ENCODE measurements around the gene CACTIN.

The CACTIN gene

GRCh38 chr19:3610745-3611717 lies 15.6 kb downstream of the CACTIN start:
- DNase-seq (ENCODE audit: low read depth in 3 of 3, low spot score in 1 of 3) = no peak

DNA sequence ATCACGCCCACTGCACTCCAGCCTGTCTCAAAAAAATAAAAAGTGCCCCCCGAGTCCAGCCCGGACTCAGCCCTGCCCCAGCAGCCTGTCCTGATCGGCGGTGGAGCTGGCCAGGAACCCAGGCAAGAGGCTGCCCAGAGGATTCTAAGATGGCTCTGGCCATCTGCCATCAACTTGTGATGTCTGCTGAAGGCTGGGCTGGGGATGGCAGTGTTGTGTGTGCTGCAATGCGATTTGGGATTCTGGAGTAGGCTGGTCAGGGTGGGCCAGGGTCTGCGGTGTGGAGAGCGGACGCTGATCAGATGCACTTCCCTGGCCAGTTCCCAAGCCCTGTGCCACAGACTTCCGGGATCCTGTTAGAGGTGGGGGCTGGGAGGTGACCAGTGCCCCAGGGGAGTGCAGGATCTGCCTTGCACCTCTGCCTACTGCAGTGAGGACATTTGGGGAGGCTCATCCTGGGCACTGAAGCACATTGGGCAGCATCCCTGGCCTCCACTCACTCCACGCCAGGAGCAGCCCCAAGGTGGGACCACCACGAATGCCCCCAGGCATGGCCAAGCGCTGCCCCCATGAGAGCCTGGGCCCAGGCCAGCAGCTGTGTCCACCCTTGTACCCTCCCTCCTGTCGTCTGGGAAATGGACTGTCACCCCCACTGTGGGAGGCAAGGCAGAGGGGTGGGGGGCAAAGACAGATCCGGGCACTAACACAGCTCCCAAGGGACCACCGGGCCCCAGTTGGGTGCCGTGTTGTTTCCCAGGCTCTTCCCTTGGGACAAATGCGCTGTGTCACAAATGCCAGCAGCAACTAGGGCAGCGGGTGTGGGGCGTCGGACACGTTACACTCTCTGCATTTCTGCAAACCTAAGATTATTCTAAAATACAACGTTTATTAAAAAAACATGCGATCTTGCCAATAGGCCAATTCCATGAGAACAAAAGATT lies 16.5 kb downstream of the CACTIN start:
- no peak for DNase-seq (ENCODE audit: low read depth in 3 of 3, low spot score in 1 of 3)

DNA sequence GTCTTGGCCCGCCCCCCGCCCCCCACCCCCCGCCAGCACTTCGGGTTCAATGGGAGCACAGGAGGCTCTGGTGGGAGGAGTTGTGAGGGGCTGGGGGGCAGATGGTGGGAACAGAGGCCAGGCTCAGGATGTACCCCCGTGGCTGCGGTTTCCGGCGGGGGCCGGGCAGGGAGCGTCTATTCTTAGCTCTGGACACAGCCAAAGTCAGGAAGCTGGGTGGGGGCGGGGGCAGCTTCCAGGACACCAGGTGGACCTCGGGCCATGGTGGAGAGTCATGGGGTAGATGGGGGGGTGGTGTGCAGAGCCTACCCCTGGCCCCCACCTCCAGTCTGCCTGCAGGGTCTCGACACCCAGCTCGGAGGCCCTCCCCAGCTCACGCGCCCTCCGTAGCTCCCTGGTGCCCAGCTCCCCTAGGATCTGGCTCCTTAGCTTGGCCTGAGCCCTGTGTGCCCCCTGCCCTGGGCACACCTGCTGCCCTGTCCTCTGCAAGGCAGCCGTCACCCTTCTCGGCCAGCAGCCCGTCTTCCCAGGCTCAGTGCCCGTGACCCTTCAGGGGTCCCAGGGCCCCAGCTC lies 17.8 kb downstream of the CACTIN start:
- DNase-seq (ENCODE audit: low read depth in 3 of 3, low spot score in 1 of 3) = no peak

DNA sequence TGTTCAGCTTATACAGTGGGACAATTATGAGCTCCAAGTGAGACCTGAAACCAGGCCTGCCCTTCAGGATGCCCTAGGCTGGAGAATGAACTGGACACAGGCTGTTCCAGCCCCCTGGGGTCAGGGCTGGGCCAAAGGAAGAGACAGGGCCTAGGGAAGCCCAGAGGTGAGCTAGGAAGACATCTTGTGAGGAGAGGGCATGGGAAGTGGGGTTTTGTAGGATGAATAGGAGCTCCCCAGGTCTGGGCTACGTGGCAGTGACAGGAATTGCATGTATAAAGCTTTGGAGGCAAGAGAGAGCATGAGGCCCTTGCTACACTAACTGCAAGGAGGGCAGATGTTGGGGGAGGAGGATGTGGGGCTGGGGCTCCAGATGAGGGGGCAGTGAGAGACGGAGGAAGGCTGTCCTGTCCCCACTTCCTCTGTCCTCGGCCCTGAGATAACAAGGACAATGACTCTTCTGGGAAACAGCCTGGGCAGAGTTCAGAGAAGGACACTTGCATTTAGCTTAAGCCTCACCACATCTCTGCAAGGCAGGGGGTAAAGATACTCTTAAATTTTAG lies 18.4 kb downstream of the CACTIN start:
- DNase-seq (ENCODE audit: low read depth in 3 of 3, low spot score in 1 of 3) = no peak

DNA sequence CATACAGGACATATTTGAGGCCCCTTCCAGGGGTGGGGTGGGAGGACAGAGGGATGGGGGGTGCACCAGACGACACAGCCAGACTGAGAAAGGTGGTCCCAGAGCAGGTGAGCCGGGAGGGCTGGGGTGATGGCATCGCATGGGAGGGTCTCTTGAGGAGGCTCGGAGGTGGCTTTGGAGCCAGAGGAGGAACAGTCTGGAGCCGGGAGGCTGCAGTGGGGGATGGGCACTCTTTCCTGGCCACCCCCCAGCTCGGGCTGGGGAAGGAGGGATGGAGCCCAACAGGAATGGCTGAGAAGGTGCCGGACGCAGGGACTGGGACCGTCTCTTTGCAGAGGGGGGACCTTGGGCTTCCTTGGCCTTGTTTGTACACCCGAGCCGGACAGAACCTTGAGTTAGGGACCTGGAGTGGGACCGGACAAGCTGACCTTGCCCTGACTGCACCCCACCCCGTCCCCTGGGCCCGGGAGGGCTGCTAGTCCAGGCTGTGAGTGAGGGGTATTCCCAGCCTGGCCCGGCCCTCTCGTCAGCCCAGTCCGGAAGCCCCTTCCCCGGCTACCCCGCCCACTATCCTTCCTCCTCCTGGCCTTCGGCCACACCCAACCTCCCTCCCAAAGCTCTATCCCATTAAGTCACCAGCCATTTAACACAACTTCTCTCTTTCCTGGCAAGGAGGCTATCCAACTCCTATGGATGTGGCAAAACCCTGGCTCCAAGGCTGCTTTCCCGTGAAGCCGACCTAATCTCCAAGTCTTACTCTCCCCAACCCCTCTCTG lies 19.1 kb downstream of the CACTIN start:
- no peak for DNase-seq (ENCODE audit: low read depth in 3 of 3, low spot score in 1 of 3)

DNA sequence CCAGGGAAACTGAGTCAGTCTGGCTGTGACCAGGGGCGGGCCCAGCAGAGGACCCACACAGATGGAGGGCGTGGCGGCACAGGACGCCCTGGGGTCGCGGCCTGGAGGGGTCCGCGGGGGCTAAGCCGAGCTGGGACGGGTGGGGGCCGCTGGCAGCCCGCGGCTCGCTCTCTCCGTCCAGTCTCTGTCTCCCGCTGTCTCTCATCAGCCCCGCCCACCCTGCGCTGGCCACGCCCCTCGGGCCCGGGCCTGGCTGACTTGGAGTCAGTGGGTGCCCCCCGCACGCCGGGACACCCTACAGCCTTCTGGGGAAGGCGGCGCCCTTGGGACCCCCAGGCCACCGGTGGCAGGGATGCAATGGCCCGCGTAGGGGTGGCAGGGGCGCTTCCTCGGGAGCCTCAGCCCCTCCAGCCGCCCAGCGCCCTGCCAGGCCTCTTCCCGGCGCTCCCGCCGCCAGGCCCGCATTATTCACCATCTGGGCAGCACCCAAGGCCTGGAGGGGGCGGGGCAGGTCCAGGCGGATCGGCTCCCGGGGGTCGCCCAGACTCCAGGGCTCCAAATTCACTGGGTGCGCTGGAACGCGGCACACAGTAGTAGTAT lies 19.8 kb downstream of the CACTIN start, which contains the start of gene TBXA2R:
Gene TBXA2R (minus strand): TSS at position 186 of the 600 bp plus-strand sequence. CDS start 6,241 bp downstream, outside the sequence.
- peak in 1 of 3 donors; percentile 51 for DNase-seq (ENCODE audit: low read depth in 3 of 3, low spot score in 1 of 3)

DNA sequence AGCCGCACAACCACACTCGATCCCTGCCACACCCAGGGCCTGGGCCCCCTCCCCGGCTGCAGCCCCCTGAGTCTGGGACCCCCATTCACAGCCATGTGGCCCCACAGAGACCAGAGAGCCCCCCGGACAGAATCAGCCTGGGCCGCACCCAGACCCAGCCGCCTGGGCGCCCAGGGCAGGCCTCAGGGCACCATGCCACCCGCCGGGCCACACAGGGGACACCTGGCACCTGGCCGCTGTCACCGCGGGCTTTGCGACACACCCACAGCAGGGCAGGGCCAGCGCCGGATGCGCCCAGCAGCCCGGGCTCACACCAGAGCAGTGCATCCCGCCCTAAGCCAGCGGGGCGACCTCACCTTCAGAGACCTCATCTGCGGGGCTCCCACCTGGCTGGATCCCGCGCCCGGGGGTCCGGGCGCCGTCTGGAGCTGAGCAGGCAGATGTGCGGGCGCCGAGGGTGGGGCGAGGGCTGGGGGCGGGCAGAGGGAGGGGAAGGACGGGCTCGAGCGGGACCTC lies 20.4 kb downstream of the CACTIN start:
- DNase-seq (ENCODE audit: low read depth in 3 of 3, low spot score in 1 of 3) = no peak

- no peak for DNase-seq (ENCODE audit: low read depth in 3 of 3, low spot score in 1 of 3)
Measured at GRCh38 chr19:3605770-3606169, 20.8 kb downstream of the CACTIN start.

GRCh38 chr19:3605361-3605760 lies 21.2 kb downstream of the CACTIN start:
- no peak for DNase-seq (ENCODE audit: low read depth in 3 of 3, low spot score in 1 of 3)

GRCh38 chr19:3604987-3605343 lies 21.6 kb downstream of the CACTIN start:
- no peak for DNase-seq (ENCODE audit: low read depth in 3 of 3, low spot score in 1 of 3)

- DNase-seq (ENCODE audit: low read depth in 3 of 3, low spot score in 1 of 3) = no peak
Measured at GRCh38 chr19:3604227-3604986, 22.2 kb downstream of the CACTIN start.

DNA sequence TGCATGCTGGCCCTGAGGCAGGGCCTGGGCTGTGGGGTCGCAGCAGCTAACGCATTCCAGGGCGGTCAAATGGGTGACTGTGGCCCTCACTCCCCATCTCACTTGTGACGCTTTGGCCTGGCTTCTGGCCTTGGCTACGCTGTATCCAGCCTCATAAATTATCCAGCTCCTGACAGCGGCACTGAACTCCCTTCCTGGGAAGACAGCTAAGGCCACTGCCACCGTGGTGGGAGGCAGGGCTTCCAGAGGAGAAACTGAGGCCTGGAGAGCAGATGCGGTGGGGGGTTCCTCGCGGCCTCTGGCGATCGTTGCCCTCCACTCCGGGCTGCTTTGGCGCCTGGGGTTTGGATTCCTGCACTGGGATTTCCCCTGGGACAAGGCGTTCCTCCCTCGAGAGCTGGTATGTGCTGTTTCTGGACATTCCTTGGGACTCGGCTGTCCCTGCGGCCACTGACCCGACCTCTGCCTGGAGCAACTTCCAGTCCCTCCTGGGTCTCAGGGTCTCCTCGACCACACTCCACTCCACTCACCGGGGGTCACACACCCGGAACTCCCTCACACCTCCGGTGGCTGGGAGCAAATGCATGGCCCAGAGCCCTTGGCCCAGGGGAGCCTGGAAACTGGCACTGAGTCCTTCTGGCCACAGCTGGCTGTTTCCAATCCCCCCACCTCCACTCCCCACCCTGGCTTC lies 23.3 kb downstream of the CACTIN start:
- DNase-seq (ENCODE audit: low read depth in 3 of 3, low spot score in 1 of 3) = no peak

DNA sequence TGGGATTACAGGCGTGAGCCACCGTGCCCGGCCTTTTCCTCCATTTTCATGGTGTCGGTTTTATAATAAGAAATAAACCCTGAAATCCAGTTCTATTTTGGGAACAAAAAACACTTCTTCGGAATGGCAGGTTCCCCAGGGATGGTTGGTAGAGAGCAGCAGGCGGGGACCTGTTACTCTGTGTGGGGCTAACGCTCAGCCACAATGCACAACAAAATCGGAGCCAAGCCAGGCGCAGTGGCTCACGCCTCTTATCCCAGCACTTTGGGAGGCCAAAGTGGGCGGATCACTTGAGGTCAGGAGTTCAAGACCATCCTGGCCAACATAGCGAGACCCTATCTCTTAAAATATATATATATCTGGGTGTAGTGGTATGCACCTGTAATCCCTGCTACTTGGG lies 25.6 kb downstream of the CACTIN start:
- no peak for DNase-seq (ENCODE audit: low read depth in 3 of 3, low spot score in 1 of 3)

GRCh38 chr19:3599776-3600187 lies 26.8 kb downstream of the CACTIN start:
- DNase-seq (ENCODE audit: low read depth in 3 of 3, low spot score in 1 of 3) = no peak

- DNase-seq (ENCODE audit: low read depth in 3 of 3, low spot score in 1 of 3) = no peak
Measured at GRCh38 chr19:3595521-3596061, 31.0 kb downstream of the CACTIN start.

DNA sequence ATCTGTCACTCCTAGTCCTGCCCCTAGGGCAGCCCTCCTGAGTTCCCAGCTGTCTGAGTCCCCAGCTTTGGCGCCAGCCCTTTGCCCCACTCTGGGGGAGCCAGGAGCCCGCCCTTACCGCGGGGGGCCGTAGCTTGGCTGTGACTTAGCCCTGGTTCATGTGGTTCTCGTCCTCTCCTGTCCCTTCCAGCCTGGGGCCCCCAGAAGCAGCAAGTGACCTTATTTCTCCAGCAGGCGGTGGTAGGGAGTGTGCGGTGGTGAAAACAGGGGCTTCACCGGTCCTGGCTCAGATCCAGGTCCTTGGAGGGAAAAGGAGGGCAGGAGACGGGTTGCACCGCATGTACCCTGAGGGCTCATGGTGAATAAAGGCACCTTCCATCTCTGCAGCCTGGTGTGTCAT lies 33.4 kb downstream of the CACTIN start:
- DNase-seq (ENCODE audit: low read depth in 3 of 3, low spot score in 1 of 3) = no peak

DNA sequence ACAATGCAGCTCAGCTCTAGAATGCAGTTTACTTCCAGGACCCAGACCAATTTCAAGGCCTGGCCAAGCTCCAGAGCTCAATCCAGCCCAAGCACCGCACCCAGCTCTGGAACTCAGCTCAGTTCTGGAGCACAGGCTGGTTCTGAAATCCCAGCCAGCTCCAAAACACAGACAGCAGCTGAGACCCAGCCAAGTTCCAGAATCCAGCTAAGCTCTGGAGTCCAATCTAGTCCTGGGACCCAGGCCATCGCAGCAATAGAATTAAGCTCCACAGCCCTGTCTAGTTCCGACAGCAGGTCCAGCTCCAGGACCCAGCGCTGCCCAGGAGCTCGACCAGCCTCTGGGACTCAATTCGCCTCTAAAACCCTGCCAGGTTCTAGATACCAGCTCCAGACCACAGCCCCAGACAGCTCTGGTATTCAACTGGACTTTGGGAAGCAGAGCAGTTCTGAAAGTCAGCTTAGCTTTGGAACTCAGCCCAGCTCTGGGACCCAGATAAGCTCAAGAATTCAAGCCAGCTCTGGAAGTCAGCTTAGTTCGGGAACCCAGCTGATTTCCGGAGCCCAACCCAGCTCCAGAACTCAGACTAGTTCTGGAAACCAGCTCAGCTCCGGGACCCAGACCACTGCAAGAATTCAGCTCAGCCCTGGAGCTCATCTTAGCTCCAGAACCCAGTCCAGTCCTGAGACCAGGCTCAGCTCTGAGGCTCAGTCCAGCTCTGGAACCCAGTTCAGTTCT lies 34.5 kb downstream of the CACTIN start:
- DNase-seq (ENCODE audit: low read depth in 3 of 3, low spot score in 1 of 3) = no peak

Measured in stimulated activated CD4-positive, alpha-beta T cell treated with anti-CD3 and anti-CD28 coated beads, TNF-alpha, amount 100 ng/mL, for 1 hour (primary cell).